ENCODE measurements around the gene ULK1.

Gene ULK1

GRCh38 chr12:131908092-131909080 lies 14.0 kb downstream of the ULK1 start:
- DNase-seq (ENCODE audit: low read depth): no peak

GRCh38 chr12:131909081-131909751 lies 14.8 kb downstream of the ULK1 start:
- DNase-seq (ENCODE audit: low read depth): no peak

GRCh38 chr12:131909752-131910219 lies 15.4 kb downstream of the ULK1 start:
- DNase-seq (ENCODE audit: low read depth): no peak

- DNase-seq (ENCODE audit: low read depth): no peak
These were observed 16.0 kb downstream of the ULK1 start for GRCh38 chr12:131910302-131911027.

- DNase-seq (ENCODE audit: low read depth): no peak
These were observed 16.7 kb downstream of the ULK1 start for GRCh38 chr12:131911028-131911650.

DNA sequence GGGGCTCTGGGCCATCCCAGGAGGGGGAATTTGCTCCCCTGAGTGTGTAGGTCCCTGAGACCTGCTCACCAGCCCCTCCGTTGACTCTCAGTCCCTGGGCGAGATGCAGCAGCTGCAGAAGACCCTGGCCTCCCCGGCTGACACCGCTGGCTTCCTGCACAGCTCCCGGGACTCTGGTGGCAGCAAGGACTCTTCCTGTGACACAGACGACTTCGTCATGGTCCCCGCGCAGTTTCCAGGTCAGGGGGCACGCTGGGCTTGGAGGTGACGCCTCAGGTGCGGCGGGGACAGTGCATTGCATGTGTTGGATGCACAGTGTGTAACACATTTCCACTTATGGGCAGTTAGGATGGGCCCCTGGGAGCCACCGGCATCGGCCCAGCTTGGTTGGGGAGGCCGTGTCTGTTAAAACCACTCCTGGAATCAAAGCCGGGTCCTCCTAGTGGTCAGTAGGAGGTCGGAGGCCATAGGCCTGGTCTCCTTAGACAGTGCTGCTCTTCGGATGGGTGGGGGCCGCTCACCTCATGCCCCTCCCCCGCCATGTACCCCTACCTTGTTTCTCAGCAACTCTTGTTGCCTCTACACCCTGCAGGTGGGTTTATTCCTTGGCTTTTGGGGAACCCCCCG lies 17.5 kb downstream of the ULK1 start:
- no peak for DNase-seq (ENCODE audit: low read depth)

DNA sequence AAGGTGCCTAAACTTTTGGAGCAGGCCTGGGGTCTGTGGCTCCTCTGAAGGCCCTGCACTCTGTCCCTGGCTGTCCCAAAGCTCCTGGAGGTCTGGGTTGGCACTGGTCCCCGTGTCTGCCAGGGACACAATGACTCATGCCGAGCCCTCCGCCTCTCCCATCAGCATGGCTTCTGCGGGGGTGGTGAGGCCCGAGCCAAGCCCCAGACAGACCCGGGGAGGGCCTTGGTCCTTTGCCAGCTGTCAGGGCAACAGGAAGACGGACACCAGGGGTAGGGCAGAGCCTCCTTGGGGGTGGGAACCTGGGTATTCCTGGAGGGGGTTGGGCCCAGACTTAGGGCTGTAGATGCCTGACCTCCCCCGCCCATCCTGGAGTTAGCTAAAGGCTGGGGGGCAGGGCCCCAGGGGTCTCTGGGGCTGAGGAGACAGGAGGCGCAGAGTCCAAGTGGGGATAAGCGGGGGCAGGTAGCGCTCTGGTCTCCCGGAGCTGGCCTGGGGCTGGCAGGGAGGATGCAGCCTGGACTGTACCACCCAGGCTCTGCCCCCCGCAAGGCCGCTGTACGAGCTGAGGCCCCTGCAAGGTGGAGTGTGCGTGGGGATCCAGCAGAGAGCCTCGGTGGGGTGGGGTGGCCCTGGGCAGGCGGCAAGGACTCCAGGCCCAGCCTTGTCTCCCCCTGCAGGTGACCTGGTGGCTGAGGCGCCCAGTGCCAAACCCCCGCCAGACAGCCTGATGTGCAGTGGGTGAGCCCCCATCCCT lies 18.3 kb downstream of the ULK1 start:
- DNase-seq (ENCODE audit: low read depth): no peak

DNA sequence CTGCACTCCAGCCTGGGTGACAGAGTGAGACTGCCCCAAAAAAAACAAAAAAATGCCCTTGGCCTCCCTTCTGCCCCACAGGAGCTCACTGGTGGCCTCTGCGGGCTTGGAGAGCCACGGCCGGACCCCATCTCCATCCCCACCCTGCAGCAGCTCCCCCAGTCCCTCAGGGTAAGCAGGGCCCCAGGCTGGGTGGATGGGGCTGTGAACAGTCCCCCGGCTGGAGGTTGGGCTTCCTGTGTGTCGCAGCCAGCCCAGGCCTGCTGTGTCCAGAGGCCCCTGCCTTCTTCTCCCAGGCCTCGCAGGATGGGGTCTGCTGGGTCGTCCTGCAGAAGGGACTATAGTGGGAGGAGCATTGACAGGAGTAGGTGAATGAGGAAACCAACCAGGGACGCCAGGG lies 19.2 kb downstream of the ULK1 start:
- DNase-seq (ENCODE audit: low read depth): no peak

- no peak for DNase-seq (ENCODE audit: low read depth)
These were observed 19.8 kb downstream of the ULK1 start for GRCh38 chr12:131914179-131914702.

GRCh38 chr12:131915000-131915689 lies 20.7 kb downstream of the ULK1 start:
- DNase-seq (ENCODE audit: low read depth): no peak

DNA sequence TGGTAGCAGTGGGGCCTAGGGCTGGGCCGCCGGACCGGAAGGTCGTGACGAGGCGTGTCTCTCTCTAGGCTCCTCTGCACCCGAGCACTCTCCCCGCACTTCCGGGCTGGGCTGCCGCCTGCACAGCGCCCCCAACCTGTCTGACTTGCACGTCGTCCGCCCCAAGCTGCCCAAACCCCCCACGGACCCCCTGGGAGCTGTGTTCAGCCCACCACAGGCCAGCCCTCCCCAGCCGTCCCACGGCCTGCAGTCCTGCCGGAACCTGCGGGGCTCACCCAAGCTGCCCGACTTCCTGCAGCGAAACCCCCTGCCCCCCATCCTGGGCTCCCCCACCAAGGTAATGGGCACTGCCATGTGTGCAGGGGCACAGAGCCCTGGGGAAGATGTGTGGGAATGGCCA lies 21.4 kb downstream of the ULK1 start:
- no peak for DNase-seq (ENCODE audit: low read depth)

- no peak for DNase-seq (ENCODE audit: low read depth)
These were observed 22.1 kb downstream of the ULK1 start for GRCh38 chr12:131916306-131917138.

- no peak for DNase-seq (ENCODE audit: low read depth)
These were observed 22.8 kb downstream of the ULK1 start for GRCh38 chr12:131917139-131917710.

DNA sequence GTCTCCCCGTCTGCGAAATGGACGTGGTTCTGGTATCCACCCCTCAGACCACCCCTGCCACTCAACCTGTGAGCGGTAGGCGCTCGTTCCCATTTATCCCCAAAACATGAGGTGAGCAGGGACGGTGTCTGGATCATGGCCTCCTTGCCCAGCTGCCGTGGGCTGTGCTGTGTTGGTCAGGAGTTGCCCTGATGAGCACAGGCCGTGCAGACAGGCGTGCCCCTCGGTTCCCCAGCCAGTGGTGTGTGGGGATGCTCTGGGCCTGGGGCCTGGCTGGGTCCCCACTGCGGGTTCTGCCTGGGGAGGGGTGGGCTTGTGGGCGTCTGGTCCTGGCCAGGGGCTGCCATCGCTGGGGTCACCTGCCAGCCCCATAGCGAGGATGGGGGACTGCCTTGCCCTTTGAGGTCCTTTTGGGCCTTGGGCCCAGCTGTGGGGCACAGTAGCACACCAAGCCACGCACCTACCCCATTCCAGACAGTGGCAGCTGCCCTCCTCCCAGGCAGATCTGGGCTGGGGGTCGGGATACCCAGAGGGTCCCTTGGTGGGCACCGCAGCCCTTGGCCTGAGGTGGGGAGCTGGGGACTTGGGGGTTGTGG lies 23.4 kb downstream of the ULK1 start:
- no peak for DNase-seq (ENCODE audit: low read depth)

GRCh38 chr12:131918311-131919050 lies 24.1 kb downstream of the ULK1 start:
- no peak for DNase-seq (ENCODE audit: low read depth)

DNA sequence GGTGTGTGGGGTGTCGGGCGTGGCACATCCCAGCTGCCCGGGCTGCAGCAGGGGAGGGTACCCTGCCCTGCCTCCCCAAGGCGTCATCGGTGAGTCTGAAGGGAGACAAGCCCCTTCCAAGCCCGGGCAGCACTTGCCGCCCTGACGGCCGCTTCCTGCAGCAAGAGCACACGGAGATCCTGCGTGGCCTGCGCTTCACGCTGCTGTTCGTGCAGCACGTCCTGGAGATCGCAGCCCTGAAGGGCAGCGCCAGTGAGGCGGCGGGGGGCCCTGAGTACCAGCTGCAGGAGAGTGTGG lies 24.6 kb downstream of the ULK1 start:
- no peak for DNase-seq (ENCODE audit: low read depth)

DNA sequence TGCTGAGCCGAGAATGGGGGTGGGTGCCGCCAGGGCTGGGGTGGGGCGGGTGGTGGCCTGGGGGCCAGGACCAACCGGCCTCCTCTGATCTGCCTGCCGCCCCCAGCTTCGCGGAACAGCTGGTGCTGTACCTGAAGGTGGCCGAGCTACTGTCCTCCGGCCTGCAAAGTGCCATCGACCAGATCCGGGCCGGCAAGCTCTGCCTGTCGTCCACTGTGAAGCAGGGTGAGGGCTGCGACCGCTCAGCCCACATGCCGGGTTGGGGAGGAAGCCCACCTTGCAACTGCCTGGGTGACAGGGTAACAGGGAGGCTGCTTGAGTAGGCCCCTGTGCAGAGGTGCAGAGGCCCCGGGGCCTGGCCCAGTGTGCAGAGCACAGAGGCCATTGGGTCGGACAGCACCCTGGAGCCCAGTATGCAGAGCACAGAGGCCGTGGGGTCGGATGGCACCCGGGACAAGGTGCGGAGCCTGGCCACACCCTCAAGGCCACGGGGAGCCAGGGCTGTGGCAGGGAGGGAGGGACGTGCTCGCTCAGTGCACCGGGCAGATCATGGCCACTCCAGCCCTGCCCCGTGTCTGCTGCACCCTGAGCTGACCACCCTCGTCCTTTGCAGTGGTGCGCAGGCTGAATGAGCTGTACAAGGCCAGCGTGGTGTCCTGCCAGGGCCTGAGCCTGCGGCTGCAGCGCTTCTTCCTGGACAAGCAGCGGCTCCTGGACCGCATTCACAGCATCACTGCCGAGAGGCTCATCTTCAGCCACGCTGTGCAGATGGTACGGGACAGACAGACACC lies 25.1 kb downstream of the ULK1 start:
- no peak for DNase-seq (ENCODE audit: low read depth)

Measured in activated T-helper 9 cell treated with anti-CD3 and anti-CD28 coated beads, Interleukin-2, amount 50 U/mL, for 16 hours (primary cell).